ENCODE results near the gene STEAP2. TPM values are rescaled to one million over a fixed set of nuclear protein-coding genes. Genes with fewer than 3 reads are reported as not detected.
A peak's percentile ranks its signal among the peaks of the same experiment; 100 is the strongest.

The STEAP2 gene
- polyA plus RNA-seq, 4 donors: 2.2 to 16.0 (median 4.5) TPM

DNA sequence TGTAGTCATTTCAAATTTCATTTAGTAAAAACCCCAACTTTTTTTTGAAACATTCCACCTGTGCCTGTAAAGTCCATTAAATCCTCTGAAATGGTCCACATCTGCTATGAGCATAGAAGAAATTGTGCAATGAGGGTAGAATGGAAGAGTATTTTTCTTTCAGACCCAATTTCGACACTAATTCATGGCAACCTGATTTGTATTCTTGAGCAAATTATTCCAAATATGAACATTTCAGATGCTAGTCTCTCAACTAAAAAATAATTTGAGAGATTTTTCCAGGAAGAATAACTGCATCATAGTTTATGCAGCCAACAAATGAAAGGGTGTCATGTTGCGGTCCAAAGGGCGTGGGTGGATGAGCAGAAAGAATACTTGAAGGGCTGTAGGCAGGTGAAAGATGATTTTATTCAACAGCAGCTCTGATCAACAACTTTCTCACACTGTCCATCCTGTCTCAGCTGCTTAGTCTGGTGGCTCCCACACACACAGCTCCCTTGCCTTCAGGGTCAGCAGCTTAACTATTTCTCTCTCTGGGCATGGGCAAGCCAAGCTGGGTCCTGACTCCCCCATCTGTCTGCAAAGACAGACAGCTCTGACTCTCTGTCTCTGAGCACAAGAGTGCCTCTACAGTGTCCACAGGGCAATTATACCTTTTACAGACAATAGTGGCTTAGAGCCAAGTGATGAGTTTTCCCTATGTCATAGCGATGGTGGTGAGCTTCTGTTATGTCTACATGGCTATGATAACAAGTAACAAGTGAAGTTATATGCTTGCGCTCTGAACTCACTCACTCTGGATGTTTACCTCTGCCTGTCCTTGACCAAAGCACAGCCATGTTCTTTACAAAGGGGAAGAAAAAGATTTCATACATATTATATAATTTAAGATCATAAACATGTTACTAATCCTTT is 11.5 kb downstream of the STEAP2 start:
- DNase-seq: no peak

DNA sequence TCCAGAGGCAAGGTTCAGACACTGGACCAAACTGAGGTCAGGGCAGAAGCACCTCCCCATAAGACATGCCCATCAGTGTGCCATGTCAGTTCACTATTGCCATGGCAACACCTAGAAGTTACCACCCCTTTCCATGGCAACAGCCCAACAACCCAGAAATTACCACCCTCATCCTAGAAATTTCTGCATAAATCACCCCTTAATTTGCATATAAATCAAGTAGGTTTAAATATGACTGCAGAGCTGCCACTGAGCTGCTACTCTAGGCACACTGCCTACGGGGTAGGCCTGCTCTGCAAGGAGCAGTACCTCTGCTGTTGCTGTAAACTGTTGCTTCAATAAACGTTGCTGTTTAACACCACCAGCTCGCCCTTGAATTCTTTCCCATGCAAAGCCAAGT is 12.7 kb downstream of the STEAP2 start:
- DNase-seq (no peak), FAIRE-seq (no peak)
- Histone ChIP-seq H3K27me3 (ENCODE audit: control insufficient read depth in 3 of 3, insufficient read depth in 3 of 3, low read length in 3 of 3) (no peaks in the 10 kb centered on the region), H3K4me1 (ENCODE audit: control insufficient read depth in 3 of 3, insufficient read depth in 2 of 3, low read depth in 1 of 3, low read length in 2 of 3) (peaks cover 0 to 2% (median 0%) of the 10 kb centered on the region in 3 donors), H3K36me3 (ENCODE audit: control insufficient read depth in 3 of 3, insufficient read depth in 2 of 3, low read depth in 1 of 3, low read length in 3 of 3) (no peaks in the 10 kb centered on the region), H3K4me3 (ENCODE audit: low read depth in 1 of 3, low read length in 3 of 3) (no peak overlapping the region), H3K27ac (ENCODE audit: low read depth in 1 of 3, low read length in 2 of 3) (no peak overlapping the region), H3K9me3 (ENCODE audit: control insufficient read depth in 2 of 2, insufficient read depth in 1 of 2, low read depth in 1 of 2, low read length in 1 of 2) (no peaks in the 10 kb centered on the region)
- 58 to 74% (median 59%) methylated on average over 3 of the region's 3 CpGs for WGBS, 3 donors

More for the DNA sequence above, 11.5 kb downstream of the STEAP2 start:
- H3K36me3 ChIP-seq (ENCODE audit: control insufficient read depth in 3 of 3, insufficient read depth in 2 of 3, low read depth in 1 of 3, low read length in 3 of 3): no peaks in the 10 kb centered on the region
- H3K9me3 ChIP-seq (ENCODE audit: control insufficient read depth in 2 of 2, insufficient read depth in 1 of 2, low read depth in 1 of 2, low read length in 1 of 2): no peaks in the 10 kb centered on the region
- H3K4me3 ChIP-seq (ENCODE audit: low read depth in 1 of 3, low read length in 3 of 3): no peak overlapping the region
- 79 to 97% (median 89%) methylated on average over 5 of the region's 5 CpGs for WGBS, 3 donors
- H3K27ac ChIP-seq (ENCODE audit: low read depth in 1 of 3, low read length in 2 of 3): no peak overlapping the region
- no peaks in the 10 kb centered on the region for H3K27me3 ChIP-seq (ENCODE audit: control insufficient read depth in 3 of 3, insufficient read depth in 3 of 3, low read length in 3 of 3)
- no peaks in the 10 kb centered on the region for H3K4me1 ChIP-seq (ENCODE audit: control insufficient read depth in 3 of 3, insufficient read depth in 2 of 3, low read depth in 1 of 3, low read length in 2 of 3)
- FAIRE-seq: no peak

DNA sequence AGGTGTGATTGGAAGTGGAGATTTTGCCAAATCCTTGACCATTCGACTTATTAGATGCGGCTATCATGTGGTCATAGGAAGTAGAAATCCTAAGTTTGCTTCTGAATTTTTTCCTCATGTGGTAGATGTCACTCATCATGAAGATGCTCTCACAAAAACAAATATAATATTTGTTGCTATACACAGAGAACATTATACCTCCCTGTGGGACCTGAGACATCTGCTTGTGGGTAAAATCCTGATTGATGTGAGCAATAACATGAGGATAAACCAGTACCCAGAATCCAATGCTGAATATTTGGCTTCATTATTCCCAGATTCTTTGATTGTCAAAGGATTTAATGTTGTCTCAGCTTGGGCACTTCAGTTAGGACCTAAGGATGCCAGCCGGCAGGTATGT is 13.6 kb downstream of the STEAP2 start:
- FAIRE-seq: no peak

DNA sequence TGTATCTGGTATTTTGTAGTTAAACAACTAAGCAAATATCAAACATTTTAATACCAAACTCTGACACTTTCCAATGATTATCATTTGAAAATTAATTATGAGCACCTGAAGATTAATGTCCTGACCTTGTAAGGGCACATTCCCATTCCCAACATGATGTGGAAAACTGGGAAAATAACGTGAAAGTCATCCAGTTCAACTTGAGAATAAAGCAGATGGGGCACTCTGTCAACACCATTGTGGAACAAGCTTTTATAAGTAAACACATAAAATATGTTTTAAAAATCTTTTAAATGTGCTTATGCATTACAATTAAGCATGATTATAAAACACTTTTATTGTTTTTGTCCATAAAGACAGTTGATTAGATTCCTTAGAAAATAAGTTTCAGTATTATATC is 14.1 kb downstream of the STEAP2 start:
- Histone ChIP-seq H3K4me1 (ENCODE audit: control insufficient read depth in 3 of 3, insufficient read depth in 2 of 3, low read depth in 1 of 3, low read length in 2 of 3) (peaks cover 0 to 3% (median 0%) of the 10 kb centered on the region in 3 donors), H3K36me3 (ENCODE audit: control insufficient read depth in 3 of 3, insufficient read depth in 2 of 3, low read depth in 1 of 3, low read length in 3 of 3) (no peaks in the 10 kb centered on the region), H3K9me3 (ENCODE audit: control insufficient read depth in 2 of 2, insufficient read depth in 1 of 2, low read depth in 1 of 2, low read length in 1 of 2) (no peaks in the 10 kb centered on the region), H3K27me3 (ENCODE audit: control insufficient read depth in 3 of 3, insufficient read depth in 3 of 3, low read length in 3 of 3) (no peaks in the 10 kb centered on the region), H3K27ac (ENCODE audit: low read depth in 1 of 3, low read length in 2 of 3) (no peak overlapping the region), H3K4me3 (ENCODE audit: low read depth in 1 of 3, low read length in 3 of 3) (no peak overlapping the region)
- WGBS, 3 donors: 59 to 67% (median 66%) methylated on average over 1 of the region's 1 CpG
- no peak for DNase-seq
- FAIRE-seq: no peak

More for the DNA sequence above, 13.6 kb downstream of the STEAP2 start:
- peaks cover 0 to 3% (median 0%) of the 10 kb centered on the region in 3 donors for H3K4me1 ChIP-seq (ENCODE audit: control insufficient read depth in 3 of 3, insufficient read depth in 2 of 3, low read depth in 1 of 3, low read length in 2 of 3)
- no peaks in the 10 kb centered on the region for H3K9me3 ChIP-seq (ENCODE audit: control insufficient read depth in 2 of 2, insufficient read depth in 1 of 2, low read depth in 1 of 2, low read length in 1 of 2)
- no peaks in the 10 kb centered on the region for H3K27me3 ChIP-seq (ENCODE audit: control insufficient read depth in 3 of 3, insufficient read depth in 3 of 3, low read length in 3 of 3)
- no peak for DNase-seq
- no peaks in the 10 kb centered on the region for H3K36me3 ChIP-seq (ENCODE audit: control insufficient read depth in 3 of 3, insufficient read depth in 2 of 3, low read depth in 1 of 3, low read length in 3 of 3)
- no peak overlapping the region for H3K27ac ChIP-seq (ENCODE audit: low read depth in 1 of 3, low read length in 2 of 3)
- WGBS, 3 donors: 93 to 96% (median 95%) methylated on average over 3 of the region's 3 CpGs
- no peak overlapping the region for H3K4me3 ChIP-seq (ENCODE audit: low read depth in 1 of 3, low read length in 3 of 3)

DNA sequence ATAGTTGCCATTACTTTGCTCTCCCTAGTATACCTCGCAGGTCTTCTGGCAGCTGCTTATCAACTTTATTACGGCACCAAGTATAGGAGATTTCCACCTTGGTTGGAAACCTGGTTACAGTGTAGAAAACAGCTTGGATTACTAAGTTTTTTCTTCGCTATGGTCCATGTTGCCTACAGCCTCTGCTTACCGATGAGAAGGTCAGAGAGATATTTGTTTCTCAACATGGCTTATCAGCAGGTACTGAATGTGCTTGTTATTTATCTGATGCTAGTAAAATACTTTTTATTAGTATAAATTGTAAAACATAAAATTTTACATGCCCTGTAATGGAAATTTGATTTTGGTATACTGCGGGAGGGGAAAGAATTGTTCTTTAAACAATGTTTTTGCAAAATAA is 15.7 kb downstream of the STEAP2 start:
- Histone ChIP-seq H3K27me3 (ENCODE audit: control insufficient read depth in 3 of 3, insufficient read depth in 3 of 3, low read length in 3 of 3) (no peaks in the 10 kb centered on the region), H3K4me3 (ENCODE audit: low read depth in 1 of 3, low read length in 3 of 3) (no peak overlapping the region), H3K27ac (ENCODE audit: low read depth in 1 of 3, low read length in 2 of 3) (no peak overlapping the region), H3K36me3 (ENCODE audit: control insufficient read depth in 3 of 3, insufficient read depth in 2 of 3, low read depth in 1 of 3, low read length in 3 of 3) (no peaks in the 10 kb centered on the region), H3K4me1 (ENCODE audit: control insufficient read depth in 3 of 3, insufficient read depth in 2 of 3, low read depth in 1 of 3, low read length in 2 of 3) (peaks cover 0 to 3% (median 0%) of the 10 kb centered on the region in 3 donors), H3K9me3 (ENCODE audit: control insufficient read depth in 2 of 2, insufficient read depth in 1 of 2, low read depth in 1 of 2, low read length in 1 of 2) (no peaks in the 10 kb centered on the region)
- no peak for FAIRE-seq
- 64 to 84% (median 82%) methylated on average over 5 of the region's 5 CpGs for WGBS, 3 donors
- no peak for DNase-seq

DNA sequence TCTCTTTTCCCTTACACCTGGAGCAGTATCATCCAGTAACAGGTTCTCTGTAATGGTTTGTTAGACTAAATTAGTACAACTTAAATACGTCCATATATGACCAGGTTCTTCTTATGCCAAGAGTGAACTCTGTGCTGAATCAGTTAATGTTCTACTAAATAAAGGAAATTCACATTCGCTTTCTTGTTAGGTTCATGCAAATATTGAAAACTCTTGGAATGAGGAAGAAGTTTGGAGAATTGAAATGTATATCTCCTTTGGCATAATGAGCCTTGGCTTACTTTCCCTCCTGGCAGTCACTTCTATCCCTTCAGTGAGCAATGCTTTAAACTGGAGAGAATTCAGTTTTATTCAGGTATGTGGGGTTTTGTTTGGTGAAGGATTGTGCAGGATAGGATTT is 18.1 kb downstream of the STEAP2 start:
- FAIRE-seq (peak; percentile 55), DNase-seq (peak; percentile 77 to 85)
- peak overlapping the region; percentile 65 to 72 (median 68) for H3K27ac ChIP-seq (ENCODE audit: low read depth in 1 of 3, low read length in 2 of 3)
- no peaks in the 10 kb centered on the region for H3K36me3 ChIP-seq (ENCODE audit: control insufficient read depth in 3 of 3, insufficient read depth in 2 of 3, low read depth in 1 of 3, low read length in 3 of 3)
- peaks cover 0 to 3% (median 2%) of the 10 kb centered on the region in 3 donors for H3K4me1 ChIP-seq (ENCODE audit: control insufficient read depth in 3 of 3, insufficient read depth in 2 of 3, low read depth in 1 of 3, low read length in 2 of 3)
- 17 to 62% (median 21%) methylated on average over 2 of the region's 2 CpGs for WGBS, 3 donors
- no peaks in the 10 kb centered on the region for H3K9me3 ChIP-seq (ENCODE audit: control insufficient read depth in 2 of 2, insufficient read depth in 1 of 2, low read depth in 1 of 2, low read length in 1 of 2)
- H3K4me3 ChIP-seq (ENCODE audit: low read depth in 1 of 3, low read length in 3 of 3): peak overlapping the region in 1 of 3 donors; percentile 38
- no peaks in the 10 kb centered on the region for H3K27me3 ChIP-seq (ENCODE audit: control insufficient read depth in 3 of 3, insufficient read depth in 3 of 3, low read length in 3 of 3)

DNA sequence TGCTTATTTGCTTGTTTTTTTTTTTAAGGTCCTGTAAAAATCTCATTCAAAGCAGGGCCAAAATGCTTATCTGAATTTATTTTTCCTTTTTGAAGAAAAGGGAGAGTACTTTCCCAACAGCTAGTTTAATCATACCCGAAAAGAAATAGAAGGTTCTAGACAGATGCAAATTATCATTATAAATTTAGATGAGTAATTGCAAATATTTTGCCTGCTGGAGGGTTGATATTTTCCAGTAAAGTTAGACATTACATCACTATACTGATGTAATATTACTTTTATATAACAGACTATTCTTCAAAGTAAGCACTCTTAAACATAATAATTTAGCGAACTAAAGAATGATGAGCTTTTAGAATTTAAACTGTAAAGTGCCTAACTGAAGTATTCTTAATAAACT is 19.3 kb downstream of the STEAP2 start:
- Histone ChIP-seq H3K4me1 (ENCODE audit: control insufficient read depth in 3 of 3, insufficient read depth in 2 of 3, low read depth in 1 of 3, low read length in 2 of 3) (peaks cover 0 to 3% (median 2%) of the 10 kb centered on the region in 3 donors), H3K27ac (ENCODE audit: low read depth in 1 of 3, low read length in 2 of 3) (no peak overlapping the region), H3K27me3 (ENCODE audit: control insufficient read depth in 3 of 3, insufficient read depth in 3 of 3, low read length in 3 of 3) (no peaks in the 10 kb centered on the region), H3K4me3 (ENCODE audit: low read depth in 1 of 3, low read length in 3 of 3) (no peak overlapping the region), H3K9me3 (ENCODE audit: control insufficient read depth in 2 of 2, insufficient read depth in 1 of 2, low read depth in 1 of 2, low read length in 1 of 2) (no peaks in the 10 kb centered on the region), H3K36me3 (ENCODE audit: control insufficient read depth in 3 of 3, insufficient read depth in 2 of 3, low read depth in 1 of 3, low read length in 3 of 3) (no peaks in the 10 kb centered on the region)
- 67 to 89% (median 82%) methylated on average over 2 of the region's 2 CpGs for whole genome bisulfite sequencing, 3 donors
- no peak for DNase-seq
- FAIRE-seq: peak; percentile 41

DNA sequence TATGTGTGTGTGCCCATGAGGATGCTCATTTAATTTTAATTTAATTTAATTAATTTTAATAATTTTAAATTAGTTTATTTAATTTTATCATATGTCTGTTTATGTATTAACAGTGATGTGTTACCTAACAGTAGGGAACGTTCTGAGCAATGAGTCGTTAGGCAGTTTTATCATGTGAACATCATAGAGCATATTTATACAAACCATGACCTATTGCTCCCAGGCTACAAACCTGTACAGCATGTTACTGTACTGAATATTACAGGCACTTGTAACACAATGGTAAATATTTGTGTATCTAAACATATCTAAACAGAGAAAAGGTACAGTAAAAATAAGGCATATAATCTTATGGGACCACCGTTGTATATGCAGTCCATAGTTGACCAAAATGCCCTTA is 19.8 kb downstream of the STEAP2 start:
- DNase-seq (peak in 1 of 2 donors; percentile 70), FAIRE-seq (no peak)
- Histone ChIP-seq H3K27me3 (ENCODE audit: control insufficient read depth in 3 of 3, insufficient read depth in 3 of 3, low read length in 3 of 3) (no peaks in the 10 kb centered on the region), H3K27ac (ENCODE audit: low read depth in 1 of 3, low read length in 2 of 3) (no peak overlapping the region), H3K4me3 (ENCODE audit: low read depth in 1 of 3, low read length in 3 of 3) (peak overlapping the region in 1 of 3 donors; percentile 7), H3K4me1 (ENCODE audit: control insufficient read depth in 3 of 3, insufficient read depth in 2 of 3, low read depth in 1 of 3, low read length in 2 of 3) (peaks cover 0 to 3% (median 2%) of the 10 kb centered on the region in 3 donors), H3K36me3 (ENCODE audit: control insufficient read depth in 3 of 3, insufficient read depth in 2 of 3, low read depth in 1 of 3, low read length in 3 of 3) (no peaks in the 10 kb centered on the region), H3K9me3 (ENCODE audit: control insufficient read depth in 2 of 2, insufficient read depth in 1 of 2, low read depth in 1 of 2, low read length in 1 of 2) (no peaks in the 10 kb centered on the region)
- 30 to 70% (median 42%) methylated on average over 3 of the region's 3 CpGs for whole genome bisulfite sequencing, 3 donors

All from small intestine (tissue), 7 donors.